Measurements from ENCODE around the gene SCAMP5.

SCAMP5 gene

DNA sequence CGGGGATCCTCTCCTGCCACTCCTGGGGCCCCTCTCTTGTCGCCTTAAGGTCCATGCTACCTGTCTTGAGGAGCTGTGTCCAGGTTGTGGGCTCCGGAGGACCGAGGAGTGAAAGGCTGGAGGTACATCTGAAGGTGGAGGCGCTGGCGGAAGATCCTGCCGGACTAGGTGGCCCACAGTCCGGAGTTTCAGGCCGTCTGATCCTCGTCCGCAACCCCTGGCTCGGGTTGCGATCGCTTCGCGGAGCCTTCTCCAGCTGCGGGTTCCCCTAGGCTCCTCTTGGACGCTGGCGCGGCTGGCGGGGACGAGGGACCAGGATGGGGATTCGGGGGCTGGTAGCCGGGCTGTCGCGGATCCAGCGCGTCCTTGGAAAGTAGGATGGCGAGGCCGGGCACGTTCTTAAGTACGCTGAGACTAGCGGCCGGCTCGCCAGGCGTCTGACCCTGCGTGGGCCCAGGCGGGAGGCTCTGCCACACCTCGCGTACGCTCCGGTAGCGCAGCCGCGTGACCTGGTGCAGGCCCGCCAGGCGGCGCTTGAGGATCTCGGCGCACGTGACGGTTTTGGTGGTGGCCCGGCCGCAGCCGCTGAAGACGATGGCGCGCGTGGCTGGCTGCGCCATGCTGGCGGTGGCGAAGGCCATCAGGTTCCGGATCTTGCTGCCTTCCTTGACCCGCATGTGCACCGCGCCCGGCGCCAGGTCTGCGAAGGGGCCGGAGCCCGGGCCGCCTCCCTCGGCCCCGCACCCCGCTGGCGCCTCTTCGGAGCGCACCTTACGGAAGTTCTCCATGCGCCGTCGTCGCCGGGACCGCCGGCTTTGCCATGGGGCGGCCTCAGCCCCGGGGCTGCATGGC is 39.3 kb upstream of the SCAMP5 start:
- DNase-seq (ENCODE audit: extremely low spot score) = peak; percentile 42
- POLR2A ChIA-PET = interaction anchor here (0.7 to 6.0 kb wide), 29 partner anchors 9 to 240 kb away, joined by 3 to 48 read pairs (median 5); partner anchors contain the start of genes COX5A, CSK, FAM219B and MPI
- peak; percentile 88 for TF ChIP-seq L3MBTL2 (conservative IDR thresholded peaks at IDR 0.05)
- no peak for TF ChIP-seq HDGF (IDR thresholded peaks at IDR 0.05; ENCODE audit: borderline replicate concordance)
- CTCF ChIA-PET = interaction anchor here (0.8 to 2.2 kb wide), 4 partner anchors 11 to 187 kb away, joined by 4 to 10 read pairs (median 8); no protein-coding TSS in a partner anchor

DNA sequence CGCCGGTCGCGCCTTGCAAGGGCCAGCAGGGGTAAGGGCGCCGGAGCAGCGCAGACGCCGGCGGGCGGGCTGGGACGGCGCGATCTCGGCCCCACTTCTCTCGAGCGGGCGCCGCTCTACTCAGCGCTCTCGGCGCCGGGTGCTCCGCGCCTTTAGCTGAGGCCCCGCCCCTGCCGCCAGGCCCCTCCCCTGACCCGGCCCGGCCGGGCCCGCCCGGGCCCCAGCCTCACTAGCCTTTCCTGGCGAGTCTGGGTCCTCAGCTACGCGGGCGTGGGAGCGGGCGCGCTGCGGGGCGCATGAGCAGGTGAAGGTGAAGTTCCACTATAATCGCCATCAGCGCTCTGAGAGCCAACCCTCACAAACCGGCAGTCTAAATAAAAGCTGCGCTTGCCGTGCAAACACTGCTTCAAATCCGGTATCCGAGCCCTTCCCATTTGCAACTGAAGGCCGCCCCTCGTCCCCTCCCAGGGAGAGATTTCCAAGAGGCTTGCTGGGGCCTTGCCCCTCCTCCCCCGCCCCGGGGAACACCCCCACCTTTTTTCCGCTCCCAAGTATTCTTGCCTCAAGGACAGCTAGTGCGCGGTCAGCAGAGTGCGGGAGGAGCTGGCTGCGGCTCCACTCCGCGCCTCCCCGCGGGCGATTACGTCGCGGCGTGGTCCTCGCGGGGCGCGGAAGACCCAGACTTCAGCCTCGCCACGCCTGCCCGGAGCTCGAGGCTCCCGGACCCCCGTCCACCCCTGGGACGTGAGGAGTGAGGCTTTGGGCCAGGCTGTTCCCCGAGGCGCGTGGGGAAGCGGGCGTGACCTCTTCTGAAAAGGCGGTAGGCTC is 38.5 kb upstream of the SCAMP5 start, which contains the start of gene RPP25:
Gene RPP25, minus strand, starts transcription at position 125 of the 828 bp plus-strand sequence. CDS start 189 bp downstream, outside the sequence.
- ChIA-PET CTCF (interaction anchor here (0.6 to 2.1 kb wide), 4 partner anchors 10 to 63 kb away, joined by 3 to 8 read pairs (median 4); no protein-coding TSS in a partner anchor), POLR2A (interaction anchor here (0.6 to 6.0 kb wide), 41 partner anchors 8 to 497 kb away, joined by 3 to 48 read pairs (median 5); partner anchors contain the start of genes C15orf39, COX5A, FAM219B and MPI)
- TF ChIP-seq HDGF (IDR thresholded peaks at IDR 0.05; ENCODE audit: borderline replicate concordance) (no peak), FOXM1 (IDR thresholded peaks at IDR 0.05; ENCODE audit: borderline replicate concordance) (no peak), SP1 (IDR thresholded peaks at IDR 0.05) (no peak), CTBP1 (IDR thresholded peaks at IDR 0.05; ENCODE audit: borderline replicate concordance) (no peak), FOXK2 (IDR thresholded peaks at IDR 0.05) (no peak), ELF4 (IDR thresholded peaks at IDR 0.05) (no peak), L3MBTL2 (conservative IDR thresholded peaks at IDR 0.05) (peak; percentile 98), SUZ12 (IDR thresholded peaks at IDR 0.05) (no peak)
- peak; percentile 88 for DNase-seq (ENCODE audit: extremely low spot score)

- TF ChIP-seq ARNT (IDR thresholded peaks at IDR 0.05) = no peak
- TF ChIP-seq L3MBTL2 (conservative IDR thresholded peaks at IDR 0.05) = peak; percentile 89
- no peak for DNase-seq (ENCODE audit: extremely low spot score)
- CTCF ChIA-PET = interaction anchor here (0.6 to 2.1 kb wide), 4 partner anchors 9 to 64 kb away, joined by 3 to 8 read pairs (median 4); no protein-coding TSS in a partner anchor
- POLR2A ChIA-PET = interaction anchor here (0.6 to 6.0 kb wide), 29 partner anchors 7 to 496 kb away, joined by 3 to 48 read pairs (median 5); partner anchors contain the start of genes C15orf39, COX5A, FAM219B and PPCDC
These were observed 37.8 kb upstream of the SCAMP5 start for GRCh38 chr15:74957476-74958035.

GRCh38 chr15:74958320-74958907 is 36.9 kb upstream of the SCAMP5 start:
- POLR2A ChIA-PET = interaction anchor here (0.6 to 6.0 kb wide), 5 partner anchors 10 to 116 kb away, joined by 3 to 48 read pairs (median 15); partner anchors contain the start of genes COX5A, PPCDC, SCAMP5 and ULK3
- TF ChIP-seq SP1 (IDR thresholded peaks at IDR 0.05) = no peak
- TF ChIP-seq HDGF (IDR thresholded peaks at IDR 0.05; ENCODE audit: borderline replicate concordance) = no peak
- TF ChIP-seq, protein P1, sequence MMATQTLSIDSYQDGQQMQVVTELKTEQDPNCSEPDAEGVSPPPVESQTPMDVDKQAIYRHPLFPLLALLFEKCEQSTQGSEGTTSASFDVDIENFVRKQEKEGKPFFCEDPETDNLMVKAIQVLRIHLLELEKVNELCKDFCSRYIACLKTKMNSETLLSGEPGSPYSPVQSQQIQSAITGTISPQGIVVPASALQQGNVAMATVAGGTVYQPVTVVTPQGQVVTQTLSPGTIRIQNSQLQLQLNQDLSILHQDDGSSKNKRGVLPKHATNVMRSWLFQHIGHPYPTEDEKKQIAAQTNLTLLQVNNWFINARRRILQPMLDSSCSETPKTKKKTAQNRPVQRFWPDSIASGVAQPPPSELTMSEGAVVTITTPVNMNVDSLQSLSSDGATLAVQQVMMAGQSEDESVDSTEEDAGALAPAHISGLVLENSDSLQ (IDR thresholded peaks at IDR 0.05) = no peak
- TF ChIP-seq ARNT (IDR thresholded peaks at IDR 0.05) = no peak
- no peak for TF ChIP-seq SUZ12 (IDR thresholded peaks at IDR 0.05)
- no peak for TF ChIP-seq ELF4 (IDR thresholded peaks at IDR 0.05)
- no peak for TF ChIP-seq TARDBP (IDR thresholded peaks at IDR 0.05)
- TF ChIP-seq ZNF384 (IDR thresholded peaks at IDR 0.05) = no peak
- TF ChIP-seq L3MBTL2 (conservative IDR thresholded peaks at IDR 0.05) = no peak
- CTCF ChIA-PET = interaction anchor here (2.1 kb wide), 1 partner anchor 57 kb away, joined by 8 read pairs; no protein-coding TSS in a partner anchor
- DNase-seq (ENCODE audit: extremely low spot score) = no peak

DNA sequence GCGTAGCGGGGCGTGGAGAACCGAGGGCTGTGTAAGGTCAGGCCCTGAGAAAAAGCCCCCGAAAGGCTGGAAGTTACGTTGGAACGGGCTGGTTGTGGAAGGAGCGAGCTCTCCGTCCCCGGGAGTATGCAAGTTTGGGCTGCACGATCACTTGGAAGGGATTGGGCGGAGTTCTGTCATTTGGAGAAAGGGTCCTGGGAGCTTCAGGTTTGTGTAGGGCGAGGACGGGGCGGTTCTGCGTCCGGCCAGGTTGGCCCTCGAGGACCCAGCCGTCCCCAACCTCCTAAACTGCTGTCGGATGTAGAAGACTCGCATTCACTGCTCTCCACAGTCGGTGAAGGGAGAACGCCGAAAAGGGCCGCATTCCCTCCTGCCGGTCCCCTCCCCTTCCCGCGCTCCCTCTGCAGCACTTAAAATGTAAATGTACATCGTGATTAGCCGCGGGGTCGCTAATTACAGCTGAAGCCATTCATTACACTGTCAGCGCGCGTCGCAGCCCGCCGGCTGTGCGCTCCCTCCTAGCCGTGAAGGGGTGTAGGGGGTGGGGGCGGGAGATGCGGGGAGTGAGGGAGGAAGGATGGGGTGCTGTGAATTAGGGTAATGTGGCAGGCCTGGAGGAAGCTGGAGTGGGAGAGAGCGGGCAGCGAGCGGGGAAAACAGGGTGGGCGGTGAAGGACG is 36.3 kb upstream of the SCAMP5 start:
- no peak for TF ChIP-seq ZNF384 (IDR thresholded peaks at IDR 0.05)
- TF ChIP-seq NFRKB (IDR thresholded peaks at IDR 0.05) = no peak
- no peak for TF ChIP-seq ARNT (IDR thresholded peaks at IDR 0.05)
- TF ChIP-seq ELF4 (IDR thresholded peaks at IDR 0.05) = no peak
- POLR2A ChIA-PET = interaction anchor here (1.7 to 6.0 kb wide), 3 partner anchors 21 to 52 kb away, joined by 5 to 48 read pairs (median 19); partner anchors contain the start of genes COX5A, FAM219B and SCAMP5
- CTCF ChIA-PET = no interaction called here
- DNase-seq (ENCODE audit: extremely low spot score) = no peak

- ChIA-PET POLR2A (interaction anchor here (0.9 to 3.9 kb wide), 6 partner anchors 9 to 388 kb away, joined by 3 to 19 read pairs (median 3); partner anchors contain the start of genes COX5A, FAM219B and SCAMP5), CTCF (interaction anchor here (6.1 kb wide), 1 partner anchor 9 kb away, joined by 22 read pairs; no protein-coding TSS in a partner anchor)
- TF ChIP-seq FOXM1 (IDR thresholded peaks at IDR 0.05; ENCODE audit: borderline replicate concordance) (no peak), TARDBP (IDR thresholded peaks at IDR 0.05) (no peak), FOXK2 (IDR thresholded peaks at IDR 0.05) (no peak), CTBP1 (IDR thresholded peaks at IDR 0.05; ENCODE audit: borderline replicate concordance) (no peak)
- DNase-seq (ENCODE audit: extremely low spot score) = no peak
These were observed 35.8 kb upstream of the SCAMP5 start for GRCh38 chr15:74959586-74959939.

GRCh38 chr15:74960286-74960685 is 35.1 kb upstream of the SCAMP5 start:
- ChIA-PET POLR2A (interaction anchor here (0.9 to 3.9 kb wide), 6 partner anchors 9 to 387 kb away, joined by 3 to 19 read pairs (median 3); partner anchors contain the start of genes COX5A, FAM219B and SCAMP5), CTCF (interaction anchor here (0.9 to 6.1 kb wide), 2 partner anchors 9 to 22 kb away, joined by 3 to 22 read pairs; partner anchors contain the start of gene COX5A)
- TF ChIP-seq SUZ12 (IDR thresholded peaks at IDR 0.05) (no peak), FOXM1 (IDR thresholded peaks at IDR 0.05; ENCODE audit: borderline replicate concordance) (no peak), ZNF384 (IDR thresholded peaks at IDR 0.05) (no peak), HDGF (IDR thresholded peaks at IDR 0.05; ENCODE audit: borderline replicate concordance) (no peak)

More at GRCh38 chr15:74960286-74960685, 35.1 kb upstream of the SCAMP5 start:
- DNase-seq (ENCODE audit: extremely low spot score) = no peak
